ENCODE results near the gene PLXDC2.

The PLXDC2 gene

DNA sequence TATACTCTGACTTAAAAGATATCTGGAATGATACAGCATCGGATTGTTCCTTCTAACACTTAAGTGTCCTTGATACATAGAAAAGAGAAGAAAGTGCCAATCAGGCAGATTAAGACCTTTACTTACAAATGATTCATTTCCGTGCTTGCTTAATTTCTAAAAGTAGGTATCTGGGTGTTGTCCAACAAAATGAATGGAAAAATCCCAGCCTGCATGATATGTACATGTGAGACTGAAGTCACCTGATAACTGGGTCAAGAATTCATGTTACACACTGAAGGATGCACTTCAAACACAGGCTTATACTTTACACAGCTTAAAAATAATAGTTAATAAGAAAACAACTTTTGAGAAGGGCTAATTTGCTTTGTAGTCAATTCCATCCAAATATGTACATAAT, 25.2 kb upstream of the PLXDC2 start:
- TF ChIP-seq, protein P1, sequence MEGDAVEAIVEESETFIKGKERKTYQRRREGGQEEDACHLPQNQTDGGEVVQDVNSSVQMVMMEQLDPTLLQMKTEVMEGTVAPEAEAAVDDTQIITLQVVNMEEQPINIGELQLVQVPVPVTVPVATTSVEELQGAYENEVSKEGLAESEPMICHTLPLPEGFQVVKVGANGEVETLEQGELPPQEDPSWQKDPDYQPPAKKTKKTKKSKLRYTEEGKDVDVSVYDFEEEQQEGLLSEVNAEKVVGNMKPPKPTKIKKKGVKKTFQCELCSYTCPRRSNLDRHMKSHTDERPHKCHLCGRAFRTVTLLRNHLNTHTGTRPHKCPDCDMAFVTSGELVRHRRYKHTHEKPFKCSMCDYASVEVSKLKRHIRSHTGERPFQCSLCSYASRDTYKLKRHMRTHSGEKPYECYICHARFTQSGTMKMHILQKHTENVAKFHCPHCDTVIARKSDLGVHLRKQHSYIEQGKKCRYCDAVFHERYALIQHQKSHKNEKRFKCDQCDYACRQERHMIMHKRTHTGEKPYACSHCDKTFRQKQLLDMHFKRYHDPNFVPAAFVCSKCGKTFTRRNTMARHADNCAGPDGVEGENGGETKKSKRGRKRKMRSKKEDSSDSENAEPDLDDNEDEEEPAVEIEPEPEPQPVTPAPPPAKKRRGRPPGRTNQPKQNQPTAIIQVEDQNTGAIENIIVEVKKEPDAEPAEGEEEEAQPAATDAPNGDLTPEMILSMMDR (IDR thresholded peaks at IDR 0.05; ENCODE audit: low read depth, low read length, missing control alignments) = no peak
- DNase-seq (ENCODE audit: extremely low read depth, low read depth) = no peak
- no peak overlapping the region for H3K4me3 ChIP-seq (replicated peaks; ENCODE audit: low read depth, low read length)

DNA sequence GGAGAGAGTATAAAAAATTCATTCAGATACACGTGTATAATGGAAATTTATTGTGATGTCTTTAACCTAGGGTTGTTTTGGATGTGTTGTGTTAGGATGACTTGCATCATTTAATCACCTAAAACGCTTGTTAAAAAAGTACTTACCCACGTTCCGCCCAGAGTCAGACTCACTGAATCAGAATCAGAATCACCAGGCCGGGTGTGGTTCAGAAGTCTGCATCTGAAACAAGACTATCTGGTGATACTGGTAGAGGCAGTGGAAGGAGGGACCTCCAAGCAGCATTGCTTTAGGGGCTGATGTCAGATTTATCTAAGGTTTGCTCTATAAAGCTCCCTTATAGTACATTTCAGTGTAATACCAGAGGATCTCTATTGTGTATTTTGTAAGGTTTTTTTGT, 20.5 kb upstream of the PLXDC2 start:
- DNase-seq (ENCODE audit: extremely low read depth, low read depth) = no peak
- TF ChIP-seq, protein P1 (IDR thresholded peaks at IDR 0.05; ENCODE audit: low read depth, low read length, missing control alignments) = no peak
- H3K4me3 ChIP-seq (replicated peaks; ENCODE audit: low read depth, low read length) = no peak overlapping the region

DNA sequence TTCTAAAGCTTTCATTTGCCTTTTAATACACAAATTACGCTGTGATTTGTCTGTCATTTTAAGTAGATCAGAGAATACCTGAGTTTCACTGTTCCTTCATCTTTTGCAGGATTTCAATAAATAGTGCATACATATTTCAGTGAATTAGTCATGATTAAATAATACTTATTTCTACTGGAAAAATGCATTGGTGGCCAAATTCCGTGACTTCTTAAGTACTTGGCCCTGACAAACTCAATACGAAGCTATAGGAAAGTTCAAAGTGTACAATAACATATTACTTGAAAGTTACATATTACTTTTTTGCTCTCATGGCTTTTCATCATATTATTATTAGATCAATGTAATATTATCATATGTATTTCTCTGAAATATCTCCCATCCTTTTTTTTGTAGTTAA, 16.1 kb upstream of the PLXDC2 start:
- TF ChIP-seq, protein P1 (IDR thresholded peaks at IDR 0.05; ENCODE audit: low read depth, low read length, missing control alignments) = no peak

DNA sequence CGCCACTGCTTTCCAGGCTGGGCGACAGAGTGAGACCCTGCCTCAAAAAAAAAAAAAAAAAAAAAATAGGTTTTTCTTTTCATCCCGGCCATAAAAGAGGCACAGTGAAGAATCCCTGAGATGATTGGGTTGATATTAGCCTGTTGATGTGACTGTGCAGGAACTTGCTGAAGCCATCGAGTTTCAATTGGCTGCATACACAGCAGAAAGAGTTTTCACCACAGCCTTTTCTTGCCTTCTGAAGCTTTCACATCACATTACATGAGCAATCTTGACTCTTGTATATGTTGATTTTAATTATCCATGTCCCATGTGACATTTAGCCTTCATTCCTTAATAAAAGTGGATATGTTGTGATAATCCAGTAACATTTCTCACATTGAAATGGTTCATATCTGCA, 14.9 kb upstream of the PLXDC2 start:
- H3K4me3 ChIP-seq (replicated peaks; ENCODE audit: low read depth, low read length) = no peak overlapping the region
- no peak for DNase-seq (ENCODE audit: extremely low read depth, low read depth)
- TF ChIP-seq, protein P1 (IDR thresholded peaks at IDR 0.05; ENCODE audit: low read depth, low read length, missing control alignments) = no peak

More for the DNA sequence above, 16.1 kb upstream of the PLXDC2 start:
- DNase-seq (ENCODE audit: extremely low read depth, low read depth) = no peak
- no peak overlapping the region for H3K4me3 ChIP-seq (replicated peaks; ENCODE audit: low read depth, low read length)

DNA sequence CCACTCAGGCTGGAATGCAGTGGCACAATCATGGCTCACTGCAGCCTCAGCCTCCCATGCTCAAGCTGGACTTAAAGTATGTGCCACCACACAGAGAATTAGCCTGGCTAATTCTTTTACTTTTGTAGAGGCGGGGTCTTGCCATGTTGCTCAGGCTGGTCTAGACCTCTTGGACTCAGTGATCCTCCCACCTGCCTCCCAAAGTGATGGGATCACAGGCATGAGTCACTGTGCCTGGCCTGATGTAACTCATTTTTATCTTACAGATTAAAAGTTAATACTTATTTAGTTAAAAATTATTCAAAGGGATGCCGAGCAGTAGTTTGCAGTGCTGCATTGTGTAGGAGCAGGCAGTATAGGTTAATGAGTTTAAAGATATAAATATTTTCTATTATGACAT, 12.6 kb upstream of the PLXDC2 start:
- DNase-seq (ENCODE audit: extremely low read depth, low read depth) = no peak
- TF ChIP-seq, protein P1 (IDR thresholded peaks at IDR 0.05; ENCODE audit: low read depth, low read length, missing control alignments) = no peak
- no peak overlapping the region for H3K4me3 ChIP-seq (replicated peaks; ENCODE audit: low read depth, low read length)

DNA sequence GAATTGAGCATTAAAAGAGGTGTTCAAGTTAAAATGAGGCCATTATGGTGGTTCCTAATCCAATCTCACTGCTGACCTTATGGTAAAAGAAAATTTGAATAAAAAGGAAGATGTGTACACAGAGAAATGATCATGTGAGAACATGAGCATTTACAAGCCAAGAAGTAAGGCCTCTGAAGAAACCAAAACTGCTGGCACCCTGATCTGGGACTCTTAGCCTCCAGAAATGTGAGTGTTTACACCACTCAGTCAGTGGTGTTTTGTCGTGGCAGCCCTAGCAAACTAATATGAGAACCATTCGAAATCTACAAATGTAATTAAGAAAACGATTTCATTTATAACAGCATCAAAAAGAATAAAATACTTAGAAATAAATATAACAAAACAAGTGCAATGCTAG, 6.8 kb upstream of the PLXDC2 start:
- no peak overlapping the region for H3K4me3 ChIP-seq (replicated peaks; ENCODE audit: low read depth, low read length)
- no peak for DNase-seq (ENCODE audit: extremely low read depth, low read depth)
- TF ChIP-seq, protein P1 (IDR thresholded peaks at IDR 0.05; ENCODE audit: low read depth, low read length, missing control alignments) = no peak

DNA sequence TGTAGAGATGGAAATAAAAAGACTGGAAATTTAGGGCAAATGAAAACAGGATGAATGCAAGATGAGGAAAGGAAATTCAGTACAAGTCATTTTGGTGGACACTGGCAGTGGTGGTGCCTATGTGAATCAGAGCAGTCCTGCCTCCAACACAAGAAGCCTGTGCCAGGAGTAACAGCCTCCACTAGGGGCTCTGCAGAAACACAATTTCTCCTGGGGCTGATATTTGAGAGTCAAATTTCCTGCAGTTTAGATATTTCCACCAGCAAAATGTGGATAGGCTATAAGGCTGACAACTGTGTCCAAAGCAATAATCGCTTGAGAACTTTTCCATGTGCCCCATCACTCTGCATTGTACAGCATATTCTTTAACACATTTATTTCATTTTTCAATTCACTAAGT, 4.7 kb upstream of the PLXDC2 start:
- H3K4me3 ChIP-seq (replicated peaks; ENCODE audit: low read depth, low read length) = no peak overlapping the region
- TF ChIP-seq, protein P1 (IDR thresholded peaks at IDR 0.05; ENCODE audit: low read depth, low read length, missing control alignments) = peak; percentile 18
- no peak for DNase-seq (ENCODE audit: extremely low read depth, low read depth)

Measured in HFF-Myc (cell line).